Mucosa of rectum (tissue), 2 donors: ENCODE data around the gene RNF145.
"Not testable (repeated sequence)": the region's sequence is repeated elsewhere in the genome, so short reads cannot be mapped to it uniquely, and the experiment has no call there.

Experiments used
- H3K27ac ChIP-seq, 2 donors: one replicate each; pipeline ENCODE4 v1.7.0; 2013; ENCODE audit warnings: inconsistent platforms in 2 of 2, low read depth in 2 of 2, low read length in 2 of 2
- H3K27me3 ChIP-seq, 2 donors: one replicate each; pipeline ENCODE4 v1.7.0; 2013; ENCODE audit warnings: low read length in 2 of 2; ENCODE audit not compliant: control insufficient read depth in 2 of 2, insufficient read depth in 2 of 2
- H3K36me3 ChIP-seq, 2 donors: one replicate each; pipeline ENCODE4 v1.7.0; 2013; ENCODE audit warnings: low read length in 2 of 2; ENCODE audit not compliant: control insufficient read depth in 2 of 2, insufficient read depth in 2 of 2
- H3K4me1 ChIP-seq, 2 donors: one replicate each; pipeline ENCODE4 v1.7.0; 2013; ENCODE audit warnings: low read length in 2 of 2, mild to moderate bottlenecking in 1 of 2; ENCODE audit not compliant: control insufficient read depth in 2 of 2, insufficient read depth in 2 of 2
- H3K4me3 ChIP-seq, 2 donors: one replicate each; pipeline ENCODE4 v1.7.0; 2013; ENCODE audit warnings: low read length in 2 of 2
- H3K9ac ChIP-seq, 2 donors: one replicate each; pipeline ENCODE4 v1.7.0; 2013; ENCODE audit warnings: low read length in 2 of 2, low read depth in 1 of 2, mild to moderate bottlenecking in 1 of 2
- H3K9me3 ChIP-seq, 2 donors: one replicate each; pipeline ENCODE4 v1.7.0; 2013; ENCODE audit warnings: low read length in 2 of 2; ENCODE audit not compliant: control insufficient read depth in 2 of 2
- donor health status: healthy.
- donor health status: Normal muscosa, but diverticular disease.

RNF145 gene

GRCh38 chr5:159147976-159148375 is 61.4 kb downstream of the RNF145 start:
- Histone ChIP-seq H3K4me3 (no peak overlapping the region), H3K27ac (no peak overlapping the region), H3K4me1 (no peaks in the 10 kb centered on the region), H3K36me3 (no peaks in the 10 kb centered on the region), H3K9me3 (no peaks in the 10 kb centered on the region), H3K9ac (no peak overlapping the region), H3K27me3 (peaks cover 0 to 4% of the 10 kb centered on the region in 2 donors)

DNA sequence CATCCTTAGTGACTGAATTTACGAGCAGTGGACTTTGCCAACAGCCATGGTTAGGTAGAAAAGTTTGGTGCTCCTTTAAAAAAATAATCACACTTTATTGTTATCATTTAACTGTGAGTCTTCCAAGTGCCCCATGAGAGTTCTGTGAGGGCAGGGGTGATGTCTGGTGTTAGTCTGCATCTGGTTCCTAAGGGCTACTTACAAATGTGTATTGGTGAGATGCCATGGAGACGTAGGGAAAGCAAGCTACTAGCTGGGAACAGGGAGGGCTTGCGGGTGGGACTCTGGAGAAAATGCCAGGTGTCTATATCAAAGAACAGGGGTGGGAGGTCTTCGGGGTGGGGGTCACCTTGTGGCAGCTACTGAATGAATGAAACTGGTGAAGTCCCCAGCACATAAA is 62.5 kb downstream of the RNF145 start:
- Histone ChIP-seq H3K9ac (no peak overlapping the region), H3K4me3 (no peak overlapping the region), H3K27ac (no peak overlapping the region), H3K27me3 (peaks cover 0 to 4% of the 10 kb centered on the region in 2 donors), H3K4me1 (no peaks in the 10 kb centered on the region), H3K9me3 (no peaks in the 10 kb centered on the region), H3K36me3 (no peaks in the 10 kb centered on the region)

DNA sequence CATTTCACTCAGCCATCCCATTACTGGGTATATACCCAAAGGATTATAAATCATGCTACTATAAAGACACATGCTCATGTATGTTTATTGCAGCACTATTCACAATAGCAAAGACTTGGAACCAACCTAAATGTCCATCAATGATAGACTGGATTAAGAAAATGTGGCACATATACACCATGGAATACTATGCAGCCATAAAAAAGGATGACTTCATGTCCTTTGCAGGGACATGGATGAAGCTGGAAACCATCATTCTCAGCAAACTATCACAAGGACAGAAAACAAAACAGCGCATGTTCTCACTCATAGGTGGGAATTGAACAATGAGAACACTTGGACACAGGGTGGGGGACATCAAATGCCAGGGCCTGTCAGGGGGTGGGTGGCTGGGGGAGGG is 64.2 kb downstream of the RNF145 start:
- not testable (repeated sequence) for H3K9ac ChIP-seq, H3K27ac ChIP-seq, H3K27me3 ChIP-seq, H3K36me3 ChIP-seq, H3K4me3 ChIP-seq, H3K9me3 ChIP-seq, H3K4me1 ChIP-seq

DNA sequence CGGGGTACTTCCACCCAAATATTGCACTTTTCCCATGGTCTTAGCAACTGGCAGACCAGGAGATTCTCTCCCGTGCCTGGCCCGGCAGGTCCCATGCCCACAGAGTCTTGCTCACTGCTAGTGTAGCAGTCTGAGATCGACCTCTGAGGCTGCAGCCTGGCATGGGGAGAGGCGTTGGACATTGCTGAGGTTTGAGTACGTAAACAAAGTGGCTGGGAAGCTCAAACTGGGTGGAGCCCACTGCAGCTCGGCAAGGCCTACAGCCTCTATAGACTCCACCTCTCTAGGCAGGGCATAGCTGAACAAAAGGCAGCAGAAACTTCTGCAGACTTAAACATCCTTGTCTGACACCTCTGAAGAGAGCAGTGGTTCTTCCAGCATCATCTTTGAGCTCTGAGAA is 69.6 kb downstream of the RNF145 start:
- Histone ChIP-seq H3K27ac (no peak overlapping the region), H3K9ac (no peak overlapping the region), H3K4me1 (no peaks in the 10 kb centered on the region), H3K4me3 (no peak overlapping the region), H3K36me3 (no peaks in the 10 kb centered on the region), H3K27me3 (peaks cover 0 to 3% of the 10 kb centered on the region in 2 donors), H3K9me3 (no peaks in the 10 kb centered on the region)

DNA sequence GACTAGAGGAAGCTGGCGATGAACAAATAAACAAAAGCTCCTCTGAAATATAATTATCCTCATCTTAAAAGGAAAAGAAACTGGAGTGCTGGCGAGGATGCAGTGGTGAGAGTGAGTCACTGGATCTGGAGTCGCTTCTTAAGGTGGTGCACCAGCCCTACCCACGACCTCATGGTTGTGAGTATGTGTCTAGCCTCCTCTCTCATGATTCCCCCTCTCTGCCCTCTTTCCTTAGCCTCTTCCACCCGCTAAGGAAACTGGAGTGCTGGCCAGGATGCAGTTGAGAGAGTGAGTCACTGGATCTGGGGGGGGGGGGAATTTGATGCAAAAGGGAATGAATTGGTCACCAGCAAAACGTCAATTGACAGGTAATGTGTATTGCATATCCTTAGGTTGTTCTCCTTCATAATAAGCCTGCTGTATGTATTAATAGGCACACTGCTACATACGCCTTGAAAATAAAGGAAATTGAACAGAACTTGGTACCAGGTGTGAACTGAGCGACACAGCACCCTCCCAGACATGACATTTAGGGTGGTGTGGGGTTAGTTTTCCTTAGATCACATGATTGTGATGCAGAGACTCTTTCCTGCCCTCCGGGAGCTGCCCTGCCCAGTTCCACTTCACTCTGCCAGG is 73.3 kb downstream of the RNF145 start:
- no peak overlapping the region for H3K9ac ChIP-seq
- H3K36me3 ChIP-seq: no peaks in the 10 kb centered on the region
- no peak overlapping the region for H3K27ac ChIP-seq
- no peaks in the 10 kb centered on the region for H3K4me1 ChIP-seq
- no peaks in the 10 kb centered on the region for H3K9me3 ChIP-seq
- H3K27me3 ChIP-seq: peaks cover 0 to 3% of the 10 kb centered on the region in 2 donors
- H3K4me3 ChIP-seq: no peak overlapping the region

- no peak overlapping the region for H3K9ac ChIP-seq
- H3K9me3 ChIP-seq: no peaks in the 10 kb centered on the region
- no peaks in the 10 kb centered on the region for H3K4me1 ChIP-seq
- H3K36me3 ChIP-seq: no peaks in the 10 kb centered on the region
- H3K27me3 ChIP-seq: no peaks in the 10 kb centered on the region
- no peak overlapping the region for H3K27ac ChIP-seq
- H3K4me3 ChIP-seq: no peak overlapping the region
Measured at GRCh38 chr5:159133041-159133741, 76.2 kb downstream of the RNF145 start.

- Histone ChIP-seq H3K4me1 (no peaks in the 10 kb centered on the region), H3K9ac (no peak overlapping the region), H3K27me3 (no peaks in the 10 kb centered on the region), H3K4me3 (no peak overlapping the region), H3K27ac (no peak overlapping the region), H3K36me3 (no peaks in the 10 kb centered on the region), H3K9me3 (no peaks in the 10 kb centered on the region)
Measured at GRCh38 chr5:159132429-159133040, 76.8 kb downstream of the RNF145 start.

- H3K4me1 ChIP-seq: no peaks in the 10 kb centered on the region
- no peaks in the 10 kb centered on the region for H3K36me3 ChIP-seq
- no peak overlapping the region for H3K4me3 ChIP-seq
- no peaks in the 10 kb centered on the region for H3K27me3 ChIP-seq
- H3K27ac ChIP-seq: no peak overlapping the region
- no peaks in the 10 kb centered on the region for H3K9me3 ChIP-seq
- no peak overlapping the region for H3K9ac ChIP-seq
Measured at GRCh38 chr5:159131951-159132350, 77.4 kb downstream of the RNF145 start.

DNA sequence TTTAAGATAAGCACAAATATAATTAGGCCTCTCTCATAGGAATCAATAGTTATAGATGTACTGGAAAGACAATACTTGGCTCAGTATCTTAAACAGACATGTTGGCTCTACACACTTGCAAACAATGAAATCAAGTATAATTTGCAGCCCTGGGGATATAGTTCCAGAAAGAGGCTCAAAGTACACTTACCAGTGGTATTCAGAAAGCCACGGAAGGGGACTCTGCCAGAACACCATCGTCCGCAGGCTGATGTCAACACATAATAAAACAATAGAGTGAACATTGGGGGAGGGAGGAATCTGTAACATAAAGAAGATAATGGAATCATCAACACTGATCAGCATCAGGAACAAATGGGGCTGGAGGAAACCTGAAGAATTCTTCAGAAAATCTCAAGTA is 78.5 kb downstream of the RNF145 start:
- Histone ChIP-seq H3K9ac (no peak overlapping the region), H3K4me3 (no peak overlapping the region), H3K9me3 (no peaks in the 10 kb centered on the region), H3K27ac (no peak overlapping the region), H3K4me1 (no peaks in the 10 kb centered on the region), H3K27me3 (no peaks in the 10 kb centered on the region), H3K36me3 (no peaks in the 10 kb centered on the region)

DNA sequence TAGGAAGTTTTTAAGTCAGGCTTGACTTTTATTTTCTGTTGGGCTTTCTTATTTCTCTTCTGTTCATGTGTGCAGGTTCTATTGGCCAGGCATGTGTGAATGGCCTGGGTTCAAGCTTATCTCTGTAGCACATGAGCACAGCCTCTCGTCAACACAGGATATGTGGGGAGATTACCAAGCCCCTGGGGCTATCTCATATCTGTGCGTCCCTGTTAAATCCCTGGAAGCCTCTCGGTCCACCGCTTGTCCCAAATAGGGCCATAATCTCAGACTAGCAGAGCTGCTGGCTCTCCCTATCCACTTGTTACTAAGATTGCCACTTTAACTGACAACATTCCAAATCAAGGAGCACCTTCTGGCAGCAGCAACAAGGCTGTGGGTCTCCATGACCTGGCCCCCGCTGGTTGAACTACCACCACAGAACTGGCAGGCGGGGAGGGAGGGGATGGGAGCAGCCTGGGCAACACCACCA is 81.2 kb downstream of the RNF145 start:
- H3K9ac ChIP-seq: no peak overlapping the region
- no peak overlapping the region for H3K4me3 ChIP-seq
- no peaks in the 10 kb centered on the region for H3K9me3 ChIP-seq
- H3K27me3 ChIP-seq: no peaks in the 10 kb centered on the region
- no peak overlapping the region for H3K27ac ChIP-seq
- no peaks in the 10 kb centered on the region for H3K36me3 ChIP-seq
- no peaks in the 10 kb centered on the region for H3K4me1 ChIP-seq
